Measurements from ENCODE around the gene PLEK.

The PLEK gene

DNA sequence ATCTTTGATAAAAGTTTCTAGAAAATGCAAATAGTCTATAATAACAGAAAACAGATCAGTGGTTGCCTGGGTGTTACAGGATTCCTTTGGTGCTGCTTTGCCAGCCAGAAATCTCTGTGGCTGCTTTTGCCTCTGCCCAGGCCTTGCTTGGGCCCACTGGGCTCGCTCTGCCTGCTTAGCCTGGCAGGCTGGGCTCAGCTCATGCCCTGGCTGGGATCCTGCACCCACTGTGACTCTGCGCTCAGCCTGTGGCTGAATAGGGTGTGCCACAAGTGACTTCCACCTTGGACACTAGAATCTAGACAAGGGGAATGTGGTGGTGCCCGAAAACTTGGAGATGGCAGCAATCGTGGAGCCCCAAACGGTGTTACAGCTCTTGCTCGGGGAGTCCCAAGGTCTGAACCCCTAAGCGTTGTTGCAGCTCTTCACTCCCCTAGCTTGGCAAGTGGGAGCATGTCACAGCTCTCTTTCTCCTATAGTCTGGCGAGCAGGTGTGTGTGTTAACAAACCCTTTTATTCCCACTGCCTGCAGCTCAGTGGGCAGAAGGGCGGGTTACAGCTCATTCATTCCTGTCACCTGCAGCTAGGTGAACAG, 51.1 kb downstream of the PLEK start:
- DNase-seq (ENCODE audit: low read depth) = no peak
- no peak overlapping the region for H3K4me3 ChIP-seq (ENCODE audit: low read depth, low read length)
- TF ChIP-seq, protein P1, sequence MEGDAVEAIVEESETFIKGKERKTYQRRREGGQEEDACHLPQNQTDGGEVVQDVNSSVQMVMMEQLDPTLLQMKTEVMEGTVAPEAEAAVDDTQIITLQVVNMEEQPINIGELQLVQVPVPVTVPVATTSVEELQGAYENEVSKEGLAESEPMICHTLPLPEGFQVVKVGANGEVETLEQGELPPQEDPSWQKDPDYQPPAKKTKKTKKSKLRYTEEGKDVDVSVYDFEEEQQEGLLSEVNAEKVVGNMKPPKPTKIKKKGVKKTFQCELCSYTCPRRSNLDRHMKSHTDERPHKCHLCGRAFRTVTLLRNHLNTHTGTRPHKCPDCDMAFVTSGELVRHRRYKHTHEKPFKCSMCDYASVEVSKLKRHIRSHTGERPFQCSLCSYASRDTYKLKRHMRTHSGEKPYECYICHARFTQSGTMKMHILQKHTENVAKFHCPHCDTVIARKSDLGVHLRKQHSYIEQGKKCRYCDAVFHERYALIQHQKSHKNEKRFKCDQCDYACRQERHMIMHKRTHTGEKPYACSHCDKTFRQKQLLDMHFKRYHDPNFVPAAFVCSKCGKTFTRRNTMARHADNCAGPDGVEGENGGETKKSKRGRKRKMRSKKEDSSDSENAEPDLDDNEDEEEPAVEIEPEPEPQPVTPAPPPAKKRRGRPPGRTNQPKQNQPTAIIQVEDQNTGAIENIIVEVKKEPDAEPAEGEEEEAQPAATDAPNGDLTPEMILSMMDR (IDR thresholded peaks at IDR 0.05; ENCODE audit: low read depth, low read length, missing control alignments) = no peak
- in situ Hi-C loops (cut with HindIII; ENCODE audit: low sequenced_read_pairs) = no loop called here

DNA sequence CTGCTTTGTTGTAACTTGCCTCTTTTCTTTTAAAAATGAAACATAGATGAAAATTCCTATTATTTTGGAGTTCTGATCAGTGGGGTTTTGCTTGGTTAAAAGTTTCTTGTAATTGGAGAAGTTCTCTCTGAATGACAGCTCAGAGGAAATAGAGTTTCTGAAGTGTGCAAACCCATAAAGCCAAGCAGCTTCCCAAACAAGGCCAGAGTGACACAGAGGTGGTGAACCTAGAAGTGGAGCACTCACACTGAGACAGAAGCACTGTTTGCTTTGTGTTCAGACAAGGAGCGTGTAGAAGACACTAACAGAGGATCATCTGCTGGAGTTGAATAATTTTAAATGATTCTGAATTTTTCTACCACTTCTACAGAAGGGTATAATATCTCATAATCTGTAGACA, 52.8 kb downstream of the PLEK start:
- TF ChIP-seq, protein P1 (IDR thresholded peaks at IDR 0.05; ENCODE audit: low read depth, low read length, missing control alignments) = no peak
- no peak for DNase-seq (ENCODE audit: low read depth)
- H3K4me3 ChIP-seq (ENCODE audit: low read depth, low read length) = no peak overlapping the region
- in situ Hi-C loops (cut with HindIII; ENCODE audit: low sequenced_read_pairs) = no loop called here

DNA sequence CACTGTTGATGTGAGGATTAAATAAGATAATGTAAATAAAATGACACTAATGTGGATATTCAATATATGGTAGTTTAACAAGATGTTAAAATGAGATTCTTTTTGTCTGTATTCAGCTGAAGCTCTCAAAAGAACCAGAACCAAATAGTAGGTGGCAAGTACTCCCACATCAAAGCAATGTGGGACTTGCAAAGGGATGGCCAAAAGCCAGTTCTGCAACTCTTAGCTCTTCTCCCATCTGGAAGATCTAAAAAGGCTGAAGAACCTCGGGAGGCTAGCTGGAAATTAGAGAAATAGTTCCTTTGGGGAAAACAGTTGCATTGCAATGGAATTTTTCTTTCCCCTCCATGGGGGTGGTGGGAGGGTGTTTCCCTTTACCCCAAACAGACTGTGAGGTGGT, 53.3 kb downstream of the PLEK start:
- no peak for DNase-seq (ENCODE audit: low read depth)
- H3K4me3 ChIP-seq (ENCODE audit: low read depth, low read length) = no peak overlapping the region
- TF ChIP-seq, protein P1 (IDR thresholded peaks at IDR 0.05; ENCODE audit: low read depth, low read length, missing control alignments) = no peak
- in situ Hi-C loops (cut with HindIII; ENCODE audit: low sequenced_read_pairs) = no loop called here

DNA sequence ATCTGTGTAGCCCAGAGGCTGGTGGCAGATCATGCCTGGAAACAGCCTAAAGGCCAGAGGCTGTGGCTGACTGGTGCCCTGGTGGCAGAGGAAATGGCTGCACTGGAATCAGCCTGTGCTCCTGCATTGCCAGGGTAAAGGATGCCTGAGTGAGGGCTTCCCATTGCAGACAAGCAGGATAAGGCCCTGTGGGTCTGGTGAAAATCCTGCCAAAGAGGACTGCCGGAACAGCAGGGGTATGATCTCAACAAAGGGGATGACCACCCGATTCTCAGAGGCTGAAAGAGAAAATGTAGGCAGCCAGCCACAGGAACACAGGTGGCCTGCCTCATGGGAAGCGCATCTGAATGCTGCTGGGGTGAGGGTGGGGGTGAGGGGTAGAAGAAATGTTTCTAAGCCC, 53.8 kb downstream of the PLEK start:
- no peak for DNase-seq (ENCODE audit: low read depth)
- in situ Hi-C loops (cut with HindIII; ENCODE audit: low sequenced_read_pairs) = no loop called here
- TF ChIP-seq, protein P1 (IDR thresholded peaks at IDR 0.05; ENCODE audit: low read depth, low read length, missing control alignments) = no peak
- no peak overlapping the region for H3K4me3 ChIP-seq (ENCODE audit: low read depth, low read length)

DNA sequence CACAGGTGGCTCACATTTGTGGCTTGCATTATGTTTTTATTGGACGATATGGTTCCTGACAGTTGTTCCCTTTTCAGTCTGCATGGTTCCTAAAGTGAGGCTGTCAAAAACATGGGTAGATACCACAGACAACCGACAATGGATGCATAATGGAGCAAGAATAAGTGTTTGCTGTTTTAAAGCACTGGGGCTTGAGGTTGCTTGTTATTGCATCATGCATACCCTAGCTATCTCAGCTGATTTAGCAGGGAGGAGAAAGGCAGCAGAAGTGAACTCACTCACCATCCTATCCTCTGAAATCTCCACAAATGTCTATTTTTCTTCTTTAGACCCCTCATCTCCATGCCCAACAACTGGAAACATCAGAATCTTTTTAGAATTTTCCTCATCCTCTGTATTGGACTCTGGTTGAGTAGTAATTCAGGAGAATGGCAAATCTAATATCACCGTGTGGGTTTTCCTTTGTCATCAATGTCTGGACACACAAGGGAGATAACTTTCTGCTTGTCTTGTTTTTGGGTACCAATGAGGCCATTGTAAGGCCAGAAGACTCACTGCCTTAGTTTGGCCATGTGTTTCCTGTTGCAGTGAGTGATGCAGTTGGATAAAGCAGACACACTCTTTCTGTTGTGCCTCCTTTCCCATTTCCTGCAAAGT, 55.3 kb downstream of the PLEK start:
- TF ChIP-seq, protein P1 (IDR thresholded peaks at IDR 0.05; ENCODE audit: low read depth, low read length, missing control alignments) = no peak
- in situ Hi-C loops (cut with HindIII; ENCODE audit: low sequenced_read_pairs) = no loop called here
- no peak overlapping the region for H3K4me3 ChIP-seq (ENCODE audit: low read depth, low read length)
- DNase-seq (ENCODE audit: low read depth) = no peak

DNA sequence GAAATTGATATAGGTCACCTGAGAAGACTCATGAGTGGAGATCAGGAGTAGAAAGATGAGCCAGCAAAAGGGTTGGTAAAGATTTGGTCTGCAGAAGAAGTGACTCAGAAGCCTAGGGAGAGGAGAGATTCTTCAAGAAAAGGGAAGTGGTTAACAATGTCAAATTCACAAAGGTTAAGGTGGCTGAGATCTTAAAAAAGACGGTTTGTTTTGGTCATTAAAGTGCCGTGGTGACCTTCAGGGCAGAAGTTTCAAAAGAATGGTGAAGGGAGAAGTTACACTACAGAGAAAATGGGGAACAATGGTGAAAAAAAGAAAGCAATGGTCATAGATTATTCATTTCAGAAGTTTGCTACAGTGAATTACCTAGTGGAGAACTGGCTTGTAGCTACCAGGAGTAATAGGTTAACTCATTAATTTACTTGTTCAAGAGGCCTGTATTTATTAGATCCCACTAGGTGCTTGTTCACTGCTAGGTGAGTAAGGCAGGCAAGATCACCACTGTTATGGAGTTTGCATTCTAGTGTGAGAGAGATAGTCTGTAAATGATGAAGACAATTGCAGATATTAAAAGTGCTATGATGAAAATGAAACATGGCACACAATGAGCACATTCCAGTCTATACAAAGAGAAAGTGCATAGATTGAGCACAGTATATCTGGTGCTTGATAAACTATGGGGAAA, 59.0 kb downstream of the PLEK start:
- DNase-seq (ENCODE audit: low read depth) = no peak
- no peak overlapping the region for H3K4me3 ChIP-seq (ENCODE audit: low read depth, low read length)
- TF ChIP-seq, protein P1 (IDR thresholded peaks at IDR 0.05; ENCODE audit: low read depth, low read length, missing control alignments) = no peak
- in situ Hi-C loops (cut with HindIII; ENCODE audit: low sequenced_read_pairs) = no loop called here
